OCI-LY1 (cell line): ENCODE measurements around the gene DDX56.

Source experiments
- H2AFZ ChIP-seq: fragments of 200-600 bp; sonication (generic), shearing (Covaris generic); 2 replicates; pipeline ENCODE4 v1.6.0; 2014; ENCODE audit warnings: antibody characterized with exemption, mild to moderate bottlenecking, low read length
- H3F3A ChIP-seq: fragments of 200-600 bp; sonication (generic), shearing (Covaris generic); 2 replicates; pipeline ENCODE4 v1.6.0; 2014; ENCODE audit warnings: mild to moderate bottlenecking, antibody characterized with exemption, low read length, moderate library complexity; ENCODE audit not compliant: insufficient read depth
- H3K27ac ChIP-seq: fragments of 200-600 bp; sonication (generic); 2 replicates; pipeline ENCODE4 v1.5.1; 2014; ENCODE audit warnings: low read length, mixed run types, mild to moderate bottlenecking, low read depth; ENCODE audit not compliant: poor library complexity, severe bottlenecking
- H3K27me3 ChIP-seq: fragments of 200-600 bp; sonication (generic); 2 replicates; pipeline ENCODE4 v1.6.0; 2014; ENCODE audit warnings: antibody characterized with exemption, mild to moderate bottlenecking, low read length, moderate library complexity; ENCODE audit not compliant: insufficient read depth
- H3K36me3 ChIP-seq: fragments of 200-600 bp; sonication (generic); 2 replicates; pipeline ENCODE4 v1.6.1; 2014; ENCODE audit warnings: mild to moderate bottlenecking, antibody characterized with exemption, low read length, moderate library complexity, mixed read lengths; ENCODE audit not compliant: insufficient read depth
- H3K4me1 ChIP-seq: fragments of 200-600 bp; sonication (generic); 2 replicates; pipeline ENCODE4 v1.5.1; 2014; ENCODE audit warnings: mild to moderate bottlenecking, low read length, moderate library complexity; ENCODE audit not compliant: insufficient read depth, severe bottlenecking
- H3K4me2 ChIP-seq: fragments of 200-600 bp; sonication (generic), shearing (Covaris generic); 2 replicates; pipeline ENCODE4 v1.6.1; 2014; ENCODE audit warnings: low read length
- H3K4me3 ChIP-seq: fragments of 200-600 bp; sonication (generic); 2 replicates; pipeline ENCODE4 v1.5.1; 2014; ENCODE audit warnings: low read length, low read depth, mild to moderate bottlenecking, mixed read lengths; ENCODE audit not compliant: poor library complexity, severe bottlenecking
- H3K79me2 ChIP-seq: fragments of 200-600 bp; shearing (Covaris generic); 2 replicates; pipeline ENCODE4 v1.6.1; 2016; ENCODE audit warnings: mixed run types, low read length, mixed read lengths; ENCODE audit not compliant: insufficient read depth
- H3K9ac ChIP-seq: fragments of 200-600 bp; sonication (generic), shearing (Covaris generic); 2 replicates; pipeline ENCODE4 v1.6.1; 2014; ENCODE audit warnings: mild to moderate bottlenecking, low read length, mixed read lengths
- H3K9me2 ChIP-seq: fragments of 200-600 bp; sonication (generic), shearing (Covaris generic); 2 replicates; pipeline ENCODE4 v1.6.1; 2014; ENCODE audit warnings: low read depth, mild to moderate bottlenecking, low read length, mixed read lengths
- H3K9me3 ChIP-seq: fragments of 200-600 bp; shearing (Covaris generic); 2 replicates; pipeline ENCODE4 v1.6.1; 2014; ENCODE audit warnings: low read length, mixed read lengths
- H4K20me1 ChIP-seq: fragments of 200-600 bp; sonication (generic), shearing (Covaris generic); 2 replicates; pipeline ENCODE4 v1.6.0; 2016; ENCODE audit warnings: mild to moderate bottlenecking, low read length; ENCODE audit not compliant: insufficient read depth
- CTCF ChIP-seq: fragments of 200-600 bp; sonication (generic), shearing (Covaris generic); IDR thresholded peaks from 2 replicates; pipeline ENCODE4 v1.5.1; 2017; ENCODE audit warnings: mild to moderate bottlenecking, antibody characterized with exemption, low read length, moderate library complexity, mixed read lengths
- EZH2 ChIP-seq: fragments of 200-600 bp; sonication (generic), shearing (Covaris generic); IDR thresholded peaks from 2 replicates; pipeline ENCODE4 v1.8.0; 2017; ENCODE audit warnings: borderline replicate concordance, mixed run types, mild to moderate bottlenecking, antibody characterized with exemption, low read length, moderate library complexity, mixed read lengths

Gene DDX56

GRCh38 chr7:44595934-44596635 is 22.4 kb upstream of the DDX56 start:
- H2AFZ ChIP-seq = no peak overlapping the region
- no peak overlapping the region; the same call in 1 of the 2 replicates for H3K4me2 ChIP-seq
- H3K4me1 ChIP-seq = peaks cover 14% of the 10 kb centered on the region
- peaks cover 3% of the 10 kb centered on the region; the same call in 1 of the 2 replicates for H3K9me3 ChIP-seq
- no peaks in the 10 kb centered on the region for H3K79me2 ChIP-seq
- no peaks in the 10 kb centered on the region for H4K20me1 ChIP-seq
- no peaks in the 10 kb centered on the region for H3K27me3 ChIP-seq
- no peak overlapping the region for H3K9ac ChIP-seq
- no peaks in the 10 kb centered on the region for H3K9me2 ChIP-seq
- H3F3A ChIP-seq = no peaks in the 10 kb centered on the region
- no peaks in the 10 kb centered on the region for H3K36me3 ChIP-seq
- no peak for TF ChIP-seq CTCF
- TF ChIP-seq EZH2 = no peak
- H3K27ac ChIP-seq = peak overlapping the region; percentile 28
- no peak overlapping the region for H3K4me3 ChIP-seq

GRCh38 chr7:44590910-44591309 is 17.2 kb upstream of the DDX56 start:
- no peak overlapping the region for H3K9ac ChIP-seq
- TF ChIP-seq CTCF (no peak), EZH2 (no peak)
- H3K27me3 ChIP-seq = no peaks in the 10 kb centered on the region
- H4K20me1 ChIP-seq = no peaks in the 10 kb centered on the region
- no peak overlapping the region for H3K4me3 ChIP-seq
- H3K4me1 ChIP-seq = peaks cover 15% of the 10 kb centered on the region
- H3K27ac ChIP-seq = no peak overlapping the region
- no peak overlapping the region for H2AFZ ChIP-seq
- no peaks in the 10 kb centered on the region for H3F3A ChIP-seq
- no peaks in the 10 kb centered on the region for H3K36me3 ChIP-seq
- no peaks in the 10 kb centered on the region for H3K9me2 ChIP-seq
- H3K4me2 ChIP-seq = no peak overlapping the region
- no peaks in the 10 kb centered on the region for H3K79me2 ChIP-seq
- H3K9me3 ChIP-seq = no peaks in the 10 kb centered on the region

GRCh38 chr7:44587843-44588711 is 14.4 kb upstream of the DDX56 start:
- H3K4me2 ChIP-seq = peak overlapping the region; percentile 31; the same call in 1 of the 2 replicates
- TF ChIP-seq CTCF (peak; percentile 97), EZH2 (no peak)
- H4K20me1 ChIP-seq = no peaks in the 10 kb centered on the region
- H3K4me3 ChIP-seq = no peak overlapping the region
- peaks cover 10% of the 10 kb centered on the region for H3K4me1 ChIP-seq
- no peaks in the 10 kb centered on the region for H3K27me3 ChIP-seq
- H2AFZ ChIP-seq = no peak overlapping the region
- no peaks in the 10 kb centered on the region for H3K79me2 ChIP-seq
- no peaks in the 10 kb centered on the region for H3K9me3 ChIP-seq
- H3K36me3 ChIP-seq = no peaks in the 10 kb centered on the region
- peak overlapping the region; percentile 25 for H3K27ac ChIP-seq
- peak overlapping the region; percentile 13; the same call in 1 of the 2 replicates for H3K9ac ChIP-seq
- no peaks in the 10 kb centered on the region for H3K9me2 ChIP-seq
- no peaks in the 10 kb centered on the region for H3F3A ChIP-seq
